ENCODE results near the gene RAB37. TPM values are rescaled to one million over a fixed set of nuclear protein-coding genes. Genes with fewer than 3 reads are reported as not detected.

RAB37 gene
- total RNA-seq, 3 donors from 2014 or later (not counting 1 experiment from before 2014, with no cell fraction given) = 150 to 184 (median 169) TPM

- no peak overlapping the region for H3K4me3 ChIP-seq (ENCODE audit: low read length)
- no peak overlapping the region for H3K4me3 Mint-ChIP-seq
- no peaks in the 10 kb centered on the region for H3K4me1 Mint-ChIP-seq
- H3K27me3 ChIP-seq (ENCODE audit: control insufficient read depth, insufficient read depth, low read length) = no peaks in the 10 kb centered on the region
- H3K4me1 ChIP-seq (ENCODE audit: control insufficient read depth, insufficient read depth, low read length) = peaks cover 3% of the 10 kb centered on the region
- H3K9me3 Mint-ChIP-seq = no peaks in the 10 kb centered on the region
- no peak for TF ChIP-seq CTCF (IDR thresholded peaks at IDR 0.05)
- no peak overlapping the region for H3K27ac Mint-ChIP-seq
- H3K27me3 Mint-ChIP-seq (ENCODE audit: low read depth in 2 of 2) = no peaks in the 10 kb centered on the region
- H3K27ac ChIP-seq (ENCODE audit: low read length) = no peak overlapping the region
- WGBS (ENCODE audit: insufficient coverage) = 84% methylated on average over 7 of the region's 7 CpGs
- no peaks in the 10 kb centered on the region for H3K36me3 ChIP-seq (ENCODE audit: control insufficient read depth, insufficient read depth, low read length)
- no peak for ATAC-seq
- DNase-seq = no peak
- H3K36me3 Mint-ChIP-seq = no peaks in the 10 kb centered on the region
- no peaks in the 10 kb centered on the region for H3K9me3 ChIP-seq (ENCODE audit: control insufficient read depth, insufficient read depth, low read length)
- intact Hi-C loops (cut with micrococcal nuclease) = no loop called here
Measured at GRCh38 chr17:74698069-74698468, 39.0 kb upstream of the RAB37 start.

- WGBS (ENCODE audit: insufficient coverage) = 83% methylated on average over 7 of the region's 9 CpGs
- Mint-ChIP-seq H3K4me3 (no peak overlapping the region), H3K27ac (no peak overlapping the region), H3K27me3 (ENCODE audit: low read depth in 2 of 2) (no peaks in the 10 kb centered on the region), H3K4me1 (no peaks in the 10 kb centered on the region), H3K36me3 (no peaks in the 10 kb centered on the region), H3K9me3 (no peaks in the 10 kb centered on the region)
- intact Hi-C loops (cut with micrococcal nuclease) = no loop called here
- ATAC-seq (no peak), DNase-seq (no peak)
- H3K27ac ChIP-seq (ENCODE audit: low read length) = no peak overlapping the region
- H3K4me3 ChIP-seq (ENCODE audit: low read length) = no peak overlapping the region
- no peaks in the 10 kb centered on the region for H3K27me3 ChIP-seq (ENCODE audit: control insufficient read depth, insufficient read depth, low read length)
- no peaks in the 10 kb centered on the region for H3K36me3 ChIP-seq (ENCODE audit: control insufficient read depth, insufficient read depth, low read length)
- TF ChIP-seq CTCF (IDR thresholded peaks at IDR 0.05) = no peak
- H3K9me3 ChIP-seq (ENCODE audit: control insufficient read depth, insufficient read depth, low read length) = no peaks in the 10 kb centered on the region
- peaks cover 3% of the 10 kb centered on the region for H3K4me1 ChIP-seq (ENCODE audit: control insufficient read depth, insufficient read depth, low read length)
Measured at GRCh38 chr17:74699236-74699635, 37.8 kb upstream of the RAB37 start.

GRCh38 chr17:74702116-74702871 is 34.8 kb upstream of the RAB37 start:
- Histone ChIP-seq H3K4me1 (ENCODE audit: control insufficient read depth, insufficient read depth, low read length) (peaks cover 3% of the 10 kb centered on the region), H3K36me3 (ENCODE audit: control insufficient read depth, insufficient read depth, low read length) (no peaks in the 10 kb centered on the region), H3K27me3 (ENCODE audit: control insufficient read depth, insufficient read depth, low read length) (no peaks in the 10 kb centered on the region), H3K4me3 (ENCODE audit: low read length) (no peak overlapping the region), H3K27ac (ENCODE audit: low read length) (no peak overlapping the region), H3K9me3 (ENCODE audit: control insufficient read depth, insufficient read depth, low read length) (no peaks in the 10 kb centered on the region)
- no peak for DNase-seq
- H3K27me3 Mint-ChIP-seq (ENCODE audit: low read depth in 2 of 2) = no peaks in the 10 kb centered on the region
- H3K36me3 Mint-ChIP-seq = no peaks in the 10 kb centered on the region
- no peaks in the 10 kb centered on the region for H3K9me3 Mint-ChIP-seq
- H3K4me1 Mint-ChIP-seq = no peaks in the 10 kb centered on the region
- H3K4me3 Mint-ChIP-seq = no peak overlapping the region
- intact Hi-C loops (cut with micrococcal nuclease) = no loop called here
- ATAC-seq = no peak
- TF ChIP-seq CTCF (IDR thresholded peaks at IDR 0.05) = no peak
- no peak overlapping the region for H3K27ac Mint-ChIP-seq
- 84% methylated on average over 9 of the region's 9 CpGs for WGBS (ENCODE audit: insufficient coverage)

- no peak overlapping the region for H3K4me3 Mint-ChIP-seq
- no peaks in the 10 kb centered on the region for H3K4me1 Mint-ChIP-seq
- Histone ChIP-seq H3K27me3 (ENCODE audit: control insufficient read depth, insufficient read depth, low read length) (no peaks in the 10 kb centered on the region), H3K4me3 (ENCODE audit: low read length) (no peak overlapping the region), H3K9me3 (ENCODE audit: control insufficient read depth, insufficient read depth, low read length) (no peaks in the 10 kb centered on the region), H3K27ac (ENCODE audit: low read length) (no peak overlapping the region), H3K36me3 (ENCODE audit: control insufficient read depth, insufficient read depth, low read length) (no peaks in the 10 kb centered on the region), H3K4me1 (ENCODE audit: control insufficient read depth, insufficient read depth, low read length) (no peaks in the 10 kb centered on the region)
- DNase-seq (no peak), ATAC-seq (no peak)
- H3K36me3 Mint-ChIP-seq = no peaks in the 10 kb centered on the region
- no peak for TF ChIP-seq CTCF (IDR thresholded peaks at IDR 0.05)
- whole genome bisulfite sequencing (ENCODE audit: insufficient coverage) = 77% methylated on average over 2 of the region's 2 CpGs
- no peak overlapping the region for H3K27ac Mint-ChIP-seq
- H3K27me3 Mint-ChIP-seq (ENCODE audit: low read depth in 2 of 2) = no peaks in the 10 kb centered on the region
- intact Hi-C loops (cut with micrococcal nuclease) = no loop called here
- H3K9me3 Mint-ChIP-seq = no peaks in the 10 kb centered on the region
Measured at GRCh38 chr17:74703311-74703710, 33.7 kb upstream of the RAB37 start.

Measured in natural killer cell (primary cell).